ENCODE measurements around the gene EXOC6.

DNA sequence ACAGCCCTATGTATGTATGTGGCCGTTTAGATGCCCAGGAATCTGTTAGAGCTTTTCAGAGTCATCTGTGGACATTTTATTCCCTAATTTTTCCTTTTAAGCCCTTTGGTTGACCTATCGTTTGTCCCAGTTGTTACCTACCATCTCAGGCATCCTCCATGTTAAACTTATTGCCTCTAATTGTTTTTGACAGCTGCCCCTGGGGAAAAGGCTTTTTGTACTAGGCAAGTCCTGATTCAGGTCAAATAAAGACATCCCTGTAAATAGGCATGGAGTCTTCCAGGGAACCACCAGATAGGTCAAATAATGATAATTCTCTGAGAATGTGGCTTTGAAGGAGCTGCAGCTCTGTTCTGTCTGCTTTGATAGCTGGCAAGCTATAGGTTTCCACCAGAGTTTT lies 124.6 kb downstream of the EXOC6 start:
- TF ChIP-seq, protein P1, sequence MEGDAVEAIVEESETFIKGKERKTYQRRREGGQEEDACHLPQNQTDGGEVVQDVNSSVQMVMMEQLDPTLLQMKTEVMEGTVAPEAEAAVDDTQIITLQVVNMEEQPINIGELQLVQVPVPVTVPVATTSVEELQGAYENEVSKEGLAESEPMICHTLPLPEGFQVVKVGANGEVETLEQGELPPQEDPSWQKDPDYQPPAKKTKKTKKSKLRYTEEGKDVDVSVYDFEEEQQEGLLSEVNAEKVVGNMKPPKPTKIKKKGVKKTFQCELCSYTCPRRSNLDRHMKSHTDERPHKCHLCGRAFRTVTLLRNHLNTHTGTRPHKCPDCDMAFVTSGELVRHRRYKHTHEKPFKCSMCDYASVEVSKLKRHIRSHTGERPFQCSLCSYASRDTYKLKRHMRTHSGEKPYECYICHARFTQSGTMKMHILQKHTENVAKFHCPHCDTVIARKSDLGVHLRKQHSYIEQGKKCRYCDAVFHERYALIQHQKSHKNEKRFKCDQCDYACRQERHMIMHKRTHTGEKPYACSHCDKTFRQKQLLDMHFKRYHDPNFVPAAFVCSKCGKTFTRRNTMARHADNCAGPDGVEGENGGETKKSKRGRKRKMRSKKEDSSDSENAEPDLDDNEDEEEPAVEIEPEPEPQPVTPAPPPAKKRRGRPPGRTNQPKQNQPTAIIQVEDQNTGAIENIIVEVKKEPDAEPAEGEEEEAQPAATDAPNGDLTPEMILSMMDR (IDR thresholded peaks at IDR 0.05): no peak
- TF ChIP-seq POLR2A (IDR thresholded peaks at IDR 0.05): no peak
